HepG2 (cell line): ENCODE results near the gene PPP1R18. TPM values are rescaled to one million over a fixed set of nuclear protein-coding genes. Genes with fewer than 3 reads are reported as not detected.

Source experiments
- AGO1 ChIP-seq: fragments of 200-400 bp; formaldehyde crosslinking; IDR thresholded peaks from 2 replicates; pipeline ENCODE4 v1.6.1; 2017; ENCODE audit warnings: mild to moderate bottlenecking, low read depth, low read length, moderate library complexity; ENCODE audit not compliant: poor library complexity, severe bottlenecking
- MTA1 ChIP-seq: sonication (generic); formaldehyde crosslinking; IDR thresholded peaks from 2 replicates; pipeline ENCODE4 v1.4.0; 2020; ENCODE audit warnings: missing genetic modification reagents, mild to moderate bottlenecking, borderline replicate concordance
- REPIN1 ChIP-seq: sonication (generic); formaldehyde crosslinking; IDR thresholded peaks from 2 replicates; pipeline ENCODE4 v1.8.0; 2022; ENCODE audit warnings: missing genetic modification reagents, low read depth, mild to moderate bottlenecking, borderline replicate concordance
- SALL2 ChIP-seq: sonication (generic); formaldehyde crosslinking; IDR thresholded peaks from 2 replicates; pipeline ENCODE4 v1.8.1; 2023; ENCODE audit warnings: mild to moderate bottlenecking, missing genetic modification reagents, inconsistent platforms
- THYN1 ChIP-seq: sonication (generic); formaldehyde crosslinking; IDR thresholded peaks from 2 replicates; pipeline ENCODE4 v1.8.1; 2023; ENCODE audit warnings: low read depth, mild to moderate bottlenecking, moderate library complexity, missing genetic modification reagents, borderline replicate concordance
- ZNF317 ChIP-seq: sonication (generic); formaldehyde crosslinking; IDR thresholded peaks from 2 replicates; pipeline ENCODE4 v1.5.0; 2020; ENCODE audit warnings: mild to moderate bottlenecking, missing genetic modification reagents
- polyA plus RNA-seq, 8 experiments: library from polyadenylated mRNA; depleted of rRNA in 3 of 8; stranded (reverse) in 7 of 8; unstranded in 1 of 8; fragments of >200 nt; fragmentation: Illumina TruSeq in 4 of 8; extraction: Trizol in 4 of 8; gene quantifications; 2 replicates each; pipeline versions ENCODE4 v1.2.1 to v1.2.3, GENCODE V29; 2011 to 2016; ENCODE audit warnings: low read depth in 4 of 8, missing spikeins in 1 of 8, mixed read lengths in 1 of 8; ENCODE audit not compliant: insufficient read depth in 1 of 8
- total RNA-seq, 5 experiments: library from RNA; depleted of rRNA; stranded (reverse); fragments of >200 nt; fragmentation: Illumina TruSeq; extraction: Trizol; gene quantifications; 2 replicates each; pipeline ENCODE4 v1.2.3, GENCODE V29; 2016; ENCODE audit warnings: low read depth in 1 of 5
- TF ChIP-seq, protein P1 (sequence below): sonication (generic); formaldehyde crosslinking; IDR thresholded peaks from 2 replicates; pipeline ENCODE4 v1.5.1; 2020; ENCODE audit warnings: missing genetic modification reagents, mild to moderate bottlenecking, borderline replicate concordance
- TF ChIP-seq, protein P2 (sequence below), 2 experiments: sonication (generic) in 1 of 2; formaldehyde crosslinking in 1 of 2; IDR thresholded peaks; 2 replicates each; pipeline versions ENCODE4 v1.4.0 to v1.6.1; 2018 to 2020; ENCODE audit warnings: missing genetic modification reagents in 2 of 2, borderline replicate concordance in 1 of 2, low read depth in 1 of 2, mild to moderate bottlenecking in 1 of 2, missing biosample characterization in 1 of 2
- TF ChIP-seq, protein P3 (sequence below): IDR thresholded peaks from 2 replicates; pipeline ENCODE4 v1.6.1; 2016; ENCODE audit warnings: low read depth, control low read depth
- TF ChIP-seq, protein P4 (sequence below): sonication (generic); formaldehyde crosslinking; IDR thresholded peaks from 2 replicates; pipeline ENCODE4 v1.4.0; 2020; ENCODE audit warnings: missing genetic modification reagents
- TF ChIP-seq, protein P5 (sequence below): sonication (generic); formaldehyde crosslinking; IDR thresholded peaks from 2 replicates; pipeline ENCODE4 v1.5.0; 2020; ENCODE audit warnings: missing genetic modification reagents, mild to moderate bottlenecking, borderline replicate concordance

PPP1R18 gene
- total and polyA plus RNA-seq, 2 of the 13 experiments (the other 11 are each of a cell fraction or from before 2014, with no cell fraction given): 4.9 to 9.2 TPM

DNA sequence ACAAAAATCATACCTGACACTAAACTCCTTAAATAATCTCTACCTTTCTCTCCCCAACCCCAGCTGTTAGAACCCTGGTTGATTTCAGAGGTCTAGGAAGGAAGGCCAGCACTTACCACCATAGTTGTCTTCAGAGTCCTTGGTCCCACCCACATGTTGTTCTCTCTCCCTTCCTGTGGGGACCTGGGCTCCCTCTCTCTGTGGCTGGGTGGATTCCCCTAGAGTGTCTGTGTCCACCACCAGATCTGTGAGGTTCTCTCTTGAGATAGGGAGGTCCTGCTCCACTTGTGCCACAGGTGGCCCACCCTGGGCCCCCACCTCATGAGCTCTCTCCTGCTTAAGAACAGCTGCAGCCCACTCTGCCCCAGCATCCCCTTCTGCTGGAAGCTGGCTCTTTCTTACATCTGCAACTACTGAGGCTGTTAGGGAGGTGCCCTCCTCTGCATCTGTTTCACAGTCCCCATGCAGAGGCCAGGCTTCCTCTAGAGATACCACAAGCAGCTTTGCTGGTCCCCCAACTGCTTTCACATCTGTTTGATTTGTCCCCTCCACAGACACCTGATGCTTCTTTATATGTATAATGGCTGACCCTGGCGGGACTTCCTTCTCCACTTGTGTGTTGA lies 25.4 kb upstream of the PPP1R18 start (continued):
- TF ChIP-seq, protein P1, sequence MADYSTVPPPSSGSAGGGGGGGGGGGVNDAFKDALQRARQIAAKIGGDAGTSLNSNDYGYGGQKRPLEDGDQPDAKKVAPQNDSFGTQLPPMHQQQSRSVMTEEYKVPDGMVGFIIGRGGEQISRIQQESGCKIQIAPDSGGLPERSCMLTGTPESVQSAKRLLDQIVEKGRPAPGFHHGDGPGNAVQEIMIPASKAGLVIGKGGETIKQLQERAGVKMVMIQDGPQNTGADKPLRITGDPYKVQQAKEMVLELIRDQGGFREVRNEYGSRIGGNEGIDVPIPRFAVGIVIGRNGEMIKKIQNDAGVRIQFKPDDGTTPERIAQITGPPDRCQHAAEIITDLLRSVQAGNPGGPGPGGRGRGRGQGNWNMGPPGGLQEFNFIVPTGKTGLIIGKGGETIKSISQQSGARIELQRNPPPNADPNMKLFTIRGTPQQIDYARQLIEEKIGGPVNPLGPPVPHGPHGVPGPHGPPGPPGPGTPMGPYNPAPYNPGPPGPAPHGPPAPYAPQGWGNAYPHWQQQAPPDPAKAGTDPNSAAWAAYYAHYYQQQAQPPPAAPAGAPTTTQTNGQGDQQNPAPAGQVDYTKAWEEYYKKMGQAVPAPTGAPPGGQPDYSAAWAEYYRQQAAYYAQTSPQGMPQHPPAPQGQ (CRISPR knock-in tag): no peak
- TF ChIP-seq REPIN1 (CRISPR knock-in tag) (no peak), SALL2 (CRISPR knock-in tag) (no peak), THYN1 (CRISPR knock-in tag) (no peak), MTA1 (CRISPR knock-in tag) (no peak), ZNF317 (CRISPR knock-in tag) (no peak), AGO1 (no peak)
- TF ChIP-seq, protein P2, sequence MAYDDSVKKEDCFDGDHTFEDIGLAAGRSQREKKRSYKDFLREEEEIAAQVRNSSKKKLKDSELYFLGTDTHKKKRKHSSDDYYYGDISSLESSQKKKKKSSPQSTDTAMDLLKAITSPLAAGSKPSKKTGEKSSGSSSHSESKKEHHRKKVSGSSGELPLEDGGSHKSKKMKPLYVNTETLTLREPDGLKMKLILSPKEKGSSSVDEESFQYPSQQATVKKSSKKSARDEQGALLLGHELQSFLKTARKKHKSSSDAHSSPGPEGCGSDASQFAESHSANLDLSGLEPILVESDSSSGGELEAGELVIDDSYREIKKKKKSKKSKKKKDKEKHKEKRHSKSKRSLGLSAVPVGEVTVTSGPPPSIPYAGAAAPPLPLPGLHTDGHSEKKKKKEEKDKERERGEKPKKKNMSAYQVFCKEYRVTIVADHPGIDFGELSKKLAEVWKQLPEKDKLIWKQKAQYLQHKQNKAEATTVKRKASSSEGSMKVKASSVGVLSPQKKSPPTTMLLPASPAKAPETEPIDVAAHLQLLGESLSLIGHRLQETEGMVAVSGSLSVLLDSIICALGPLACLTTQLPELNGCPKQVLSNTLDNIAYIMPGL (CRISPR knock-in tag; IDR thresholded peaks at IDR 0.05; ENCODE audit: borderline replicate concordance in 1 of 2, low read depth in 1 of 2): no peak
- TF ChIP-seq, protein P3, sequence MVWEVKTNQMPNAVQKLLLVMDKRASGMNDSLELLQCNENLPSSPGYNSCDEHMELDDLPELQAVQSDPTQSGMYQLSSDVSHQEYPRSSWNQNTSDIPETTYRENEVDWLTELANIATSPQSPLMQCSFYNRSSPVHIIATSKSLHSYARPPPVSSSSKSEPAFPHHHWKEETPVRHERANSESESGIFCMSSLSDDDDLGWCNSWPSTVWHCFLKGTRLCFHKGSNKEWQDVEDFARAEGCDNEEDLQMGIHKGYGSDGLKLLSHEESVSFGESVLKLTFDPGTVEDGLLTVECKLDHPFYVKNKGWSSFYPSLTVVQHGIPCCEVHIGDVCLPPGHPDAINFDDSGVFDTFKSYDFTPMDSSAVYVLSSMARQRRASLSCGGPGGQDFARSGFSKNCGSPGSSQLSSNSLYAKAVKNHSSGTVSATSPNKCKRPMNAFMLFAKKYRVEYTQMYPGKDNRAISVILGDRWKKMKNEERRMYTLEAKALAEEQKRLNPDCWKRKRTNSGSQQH: no peak
- TF ChIP-seq, protein P4, sequence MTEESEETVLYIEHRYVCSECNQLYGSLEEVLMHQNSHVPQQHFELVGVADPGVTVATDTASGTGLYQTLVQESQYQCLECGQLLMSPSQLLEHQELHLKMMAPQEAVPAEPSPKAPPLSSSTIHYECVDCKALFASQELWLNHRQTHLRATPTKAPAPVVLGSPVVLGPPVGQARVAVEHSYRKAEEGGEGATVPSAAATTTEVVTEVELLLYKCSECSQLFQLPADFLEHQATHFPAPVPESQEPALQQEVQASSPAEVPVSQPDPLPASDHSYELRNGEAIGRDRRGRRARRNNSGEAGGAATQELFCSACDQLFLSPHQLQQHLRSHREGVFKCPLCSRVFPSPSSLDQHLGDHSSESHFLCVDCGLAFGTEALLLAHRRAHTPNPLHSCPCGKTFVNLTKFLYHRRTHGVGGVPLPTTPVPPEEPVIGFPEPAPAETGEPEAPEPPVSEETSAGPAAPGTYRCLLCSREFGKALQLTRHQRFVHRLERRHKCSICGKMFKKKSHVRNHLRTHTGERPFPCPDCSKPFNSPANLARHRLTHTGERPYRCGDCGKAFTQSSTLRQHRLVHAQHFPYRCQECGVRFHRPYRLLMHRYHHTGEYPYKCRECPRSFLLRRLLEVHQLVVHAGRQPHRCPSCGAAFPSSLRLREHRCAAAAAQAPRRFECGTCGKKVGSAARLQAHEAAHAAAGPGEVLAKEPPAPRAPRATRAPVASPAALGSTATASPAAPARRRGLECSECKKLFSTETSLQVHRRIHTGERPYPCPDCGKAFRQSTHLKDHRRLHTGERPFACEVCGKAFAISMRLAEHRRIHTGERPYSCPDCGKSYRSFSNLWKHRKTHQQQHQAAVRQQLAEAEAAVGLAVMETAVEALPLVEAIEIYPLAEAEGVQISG (CRISPR knock-in tag): no peak
- TF ChIP-seq, protein P5, sequence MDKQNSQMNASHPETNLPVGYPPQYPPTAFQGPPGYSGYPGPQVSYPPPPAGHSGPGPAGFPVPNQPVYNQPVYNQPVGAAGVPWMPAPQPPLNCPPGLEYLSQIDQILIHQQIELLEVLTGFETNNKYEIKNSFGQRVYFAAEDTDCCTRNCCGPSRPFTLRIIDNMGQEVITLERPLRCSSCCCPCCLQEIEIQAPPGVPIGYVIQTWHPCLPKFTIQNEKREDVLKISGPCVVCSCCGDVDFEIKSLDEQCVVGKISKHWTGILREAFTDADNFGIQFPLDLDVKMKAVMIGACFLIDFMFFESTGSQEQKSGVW: no peak
